PC-3 (cell line): ENCODE data around the gene HRG. TPM values are rescaled to one million over a fixed set of nuclear protein-coding genes. Genes with fewer than 3 reads are reported as not detected.

Source experiments
- ATAC-seq: fragments of 200-7000 bp; cut with Tn5 transposase; 2 replicates; pipeline ENCODE4 v1.9.1; 2020; ENCODE audit warnings: mild to moderate bottlenecking, moderate library complexity
- BruUV-seq: library from RNA; stranded (reverse); fragments of 400-500 nt; replicated peaks from 2 replicates; lab custom pipeline; 2021; lab: Mats Ljungman, UMichigan
- CTCF ChIA-PET: fragments of 300-600 bp; sonication (Branson Sonifier 250); formaldehyde crosslinking; loops from one replicate; lab custom pipeline; 2022; ENCODE audit warnings: antibody characterized with exemption; lab: Charles Lee
- POLR2A ChIA-PET: fragments of 300-600 bp; sonication (Branson Sonifier 250); formaldehyde crosslinking; loops from one replicate; lab custom pipeline; 2022; ENCODE audit warnings: antibody characterized with exemption; ENCODE audit not compliant: unreplicated experiment; lab: Charles Lee
- DNase-seq: peaks from one replicate; pipeline ENCODE4 v3.0.0-alpha.2; 2015
- H2AFZ ChIP-seq: fragments of 300-600 bp; sonication (generic); 2 replicates; pipeline ENCODE4 v1.6.0; 2016; ENCODE audit warnings: antibody characterized with exemption, low read length
- H3F3A ChIP-seq: fragments of 300-600 bp; sonication (generic); one replicate; pipeline ENCODE4 v1.6.0; 2017; ENCODE audit warnings: antibody characterized with exemption, low read length, control low read depth, mild to moderate bottlenecking; ENCODE audit not compliant: unreplicated experiment
- H3K27ac ChIP-seq: fragments of 300-600 bp; sonication (generic); 2 replicates; pipeline ENCODE4 v1.5.1; 2016; ENCODE audit warnings: mild to moderate bottlenecking, low read length
- H3K27me3 ChIP-seq: fragments of 300-600 bp; sonication (generic); 2 replicates; pipeline ENCODE4 v1.6.1; 2016; ENCODE audit warnings: low read length, mixed read lengths
- H3K36me3 ChIP-seq: fragments of 300-600 bp; sonication (generic); 2 replicates; pipeline ENCODE4 v1.6.1; 2016; ENCODE audit warnings: low read depth, mixed run types, low read length, mixed read lengths
- H3K4me1 ChIP-seq: fragments of 300-600 bp; sonication (generic); 2 replicates; pipeline ENCODE4 v1.5.1; 2016; ENCODE audit warnings: low read length; ENCODE audit not compliant: insufficient read depth
- H3K4me2 ChIP-seq: fragments of 300-600 bp; sonication (generic); 2 replicates; pipeline ENCODE4 v1.6.0; 2016; ENCODE audit warnings: low read length
- H3K4me3 ChIP-seq: fragments of 300-600 bp; sonication (generic); 2 replicates; pipeline ENCODE4 v1.5.1; 2016; ENCODE audit warnings: mild to moderate bottlenecking, low read length, mixed read lengths
- H3K79me2 ChIP-seq: fragments of 300-600 bp; sonication (generic); 2 replicates; pipeline ENCODE4 v1.6.1; 2017; ENCODE audit warnings: low read length, mixed read lengths
- H3K9ac ChIP-seq: fragments of 300-600 bp; sonication (generic); 2 replicates; pipeline ENCODE4 v1.6.0; 2016; ENCODE audit warnings: mild to moderate bottlenecking, low read length
- H3K9me2 ChIP-seq: fragments of 300-600 bp; sonication (generic); replicated peaks from 2 replicates; pipeline ENCODE4 v1.6.1; 2016; ENCODE audit warnings: mixed run types, low read length, mixed read lengths
- H3K9me3 ChIP-seq: fragments of 300-600 bp; sonication (generic); 2 replicates; pipeline ENCODE4 v1.6.1; 2016; ENCODE audit warnings: low read length, mixed read lengths
- H4K20me1 ChIP-seq: fragments of 300-600 bp; sonication (generic); 2 replicates; pipeline ENCODE4 v1.6.1; 2016; ENCODE audit warnings: low read length, mixed read lengths
- EZH2 ChIP-seq: fragments of 300-600 bp; sonication (generic); IDR thresholded peaks from one replicate; pipeline ENCODE4 v1.6.1; 2017; ENCODE audit warnings: antibody characterized with exemption, mild to moderate bottlenecking, low read length; ENCODE audit not compliant: unreplicated experiment
- EZH2phosphoT487 ChIP-seq: fragments of 300-600 bp; sonication (generic); IDR thresholded peaks from 2 replicates; pipeline ENCODE4 v1.6.1; 2018; ENCODE audit warnings: mild to moderate bottlenecking, antibody characterized with exemption, low read length, borderline replicate concordance
- intact Hi-C: fragments of 100-400 bp; cut with micrococcal nuclease; formaldehyde crosslinking; loops from 2 replicates; pipeline ENCODE4 v1.9.0; 2023
- total RNA-seq: library from RNA; depleted of rRNA; stranded (reverse); fragments of >200 nt; gene quantifications from 2 replicates; pipeline ENCODE4 v1.2.3, GENCODE V29; 2014
- TF ChIP-seq, protein P1 (sequence below): fragments of 300-600 bp; sonication (generic); conservative IDR thresholded peaks from 2 replicates; pipeline ENCODE4 v1.5.1; 2017; ENCODE audit warnings: antibody characterized with exemption, low read depth, mild to moderate bottlenecking, low read length

HRG gene
- total RNA-seq, 1 experiment from 2014 or later = not detected

DNA sequence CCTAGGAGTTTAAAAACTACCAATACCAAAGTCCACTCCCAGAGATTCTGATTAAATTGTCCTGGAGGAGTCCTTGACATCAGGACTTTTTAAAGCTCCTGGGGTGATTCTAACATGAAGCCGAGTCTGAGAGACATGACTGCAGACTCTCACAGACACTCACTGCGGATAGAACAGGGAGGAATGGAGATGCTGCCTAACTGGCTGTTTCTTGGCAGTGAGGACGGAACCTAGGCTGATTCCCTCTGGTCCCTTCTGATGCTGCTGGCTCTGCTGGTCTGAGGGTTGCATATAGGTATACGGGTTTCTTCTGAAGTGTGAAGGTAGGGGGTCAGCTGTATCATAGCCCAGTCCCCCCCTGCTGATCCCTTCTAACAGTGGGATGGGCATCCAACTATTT is 1.3 kb upstream of the HRG start:
- H3F3A ChIP-seq = no peaks in the 10 kb centered on the region
- H3K4me2 ChIP-seq = no peak overlapping the region
- no peak overlapping the region for H3K9ac ChIP-seq
- no peaks in the 10 kb centered on the region for H4K20me1 ChIP-seq
- POLR2A ChIA-PET = no interaction called here
- no peaks in the 10 kb centered on the region for H3K79me2 ChIP-seq
- no peak for TF ChIP-seq EZH2
- TF ChIP-seq, protein P1, sequence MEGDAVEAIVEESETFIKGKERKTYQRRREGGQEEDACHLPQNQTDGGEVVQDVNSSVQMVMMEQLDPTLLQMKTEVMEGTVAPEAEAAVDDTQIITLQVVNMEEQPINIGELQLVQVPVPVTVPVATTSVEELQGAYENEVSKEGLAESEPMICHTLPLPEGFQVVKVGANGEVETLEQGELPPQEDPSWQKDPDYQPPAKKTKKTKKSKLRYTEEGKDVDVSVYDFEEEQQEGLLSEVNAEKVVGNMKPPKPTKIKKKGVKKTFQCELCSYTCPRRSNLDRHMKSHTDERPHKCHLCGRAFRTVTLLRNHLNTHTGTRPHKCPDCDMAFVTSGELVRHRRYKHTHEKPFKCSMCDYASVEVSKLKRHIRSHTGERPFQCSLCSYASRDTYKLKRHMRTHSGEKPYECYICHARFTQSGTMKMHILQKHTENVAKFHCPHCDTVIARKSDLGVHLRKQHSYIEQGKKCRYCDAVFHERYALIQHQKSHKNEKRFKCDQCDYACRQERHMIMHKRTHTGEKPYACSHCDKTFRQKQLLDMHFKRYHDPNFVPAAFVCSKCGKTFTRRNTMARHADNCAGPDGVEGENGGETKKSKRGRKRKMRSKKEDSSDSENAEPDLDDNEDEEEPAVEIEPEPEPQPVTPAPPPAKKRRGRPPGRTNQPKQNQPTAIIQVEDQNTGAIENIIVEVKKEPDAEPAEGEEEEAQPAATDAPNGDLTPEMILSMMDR = no peak
- TF ChIP-seq EZH2phosphoT487 = no peak
- H3K27me3 ChIP-seq = peaks cover 7% of the 10 kb centered on the region; the same call in 1 of the 2 replicates
- H2AFZ ChIP-seq = no peak overlapping the region
- no peaks in the 10 kb centered on the region for H3K9me3 ChIP-seq
- no peaks in the 10 kb centered on the region for H3K36me3 ChIP-seq
- no peak for DNase-seq
- H3K4me3 ChIP-seq = no peak overlapping the region
- H3K27ac ChIP-seq = no peak overlapping the region
- no TSS peak for BruUV-seq
- ATAC-seq = no peak
- CTCF ChIA-PET = no interaction called here
- intact Hi-C loops = no loop called here
- no peaks in the 10 kb centered on the region for H3K9me2 ChIP-seq
- H3K4me1 ChIP-seq = peaks cover 4% of the 10 kb centered on the region

DNA sequence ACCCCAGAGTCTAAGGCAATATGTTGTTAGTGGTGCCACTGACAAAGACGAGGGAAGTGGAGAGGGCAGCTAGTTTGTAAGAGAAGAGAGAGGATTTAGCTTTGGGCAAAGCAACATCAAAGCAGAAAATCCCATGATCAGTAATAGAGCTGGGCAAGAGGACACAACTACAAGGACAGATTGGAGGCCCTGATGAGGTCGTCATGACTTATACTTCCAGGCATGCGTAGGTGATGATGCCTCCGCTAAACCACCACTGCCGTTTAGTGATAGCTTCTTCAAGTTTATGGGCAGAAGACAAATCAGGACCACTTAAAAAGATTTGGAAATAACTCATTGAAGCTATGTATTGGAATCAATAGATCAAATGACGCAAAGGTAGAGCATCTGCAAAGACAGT is 2.6 kb downstream of the HRG start:
- CTCF ChIA-PET = no interaction called here
- no TSS peak for BruUV-seq
- Histone ChIP-seq H3K27ac (no peak overlapping the region), H3F3A (no peaks in the 10 kb centered on the region), H3K27me3 (peaks cover 7% of the 10 kb centered on the region; the same call in 1 of the 2 replicates), H2AFZ (no peak overlapping the region), H3K36me3 (no peaks in the 10 kb centered on the region), H4K20me1 (no peaks in the 10 kb centered on the region), H3K4me3 (no peak overlapping the region), H3K4me2 (no peak overlapping the region), H3K9me3 (no peaks in the 10 kb centered on the region), H3K79me2 (no peaks in the 10 kb centered on the region), H3K9ac (no peak overlapping the region), H3K9me2 (no peaks in the 10 kb centered on the region), H3K4me1 (peaks cover 12% of the 10 kb centered on the region)
- POLR2A ChIA-PET = no interaction called here
- DNase-seq (no peak), ATAC-seq (no peak)
- TF ChIP-seq EZH2phosphoT487 (no peak), EZH2 (no peak)
- TF ChIP-seq, protein P1 = no peak
- intact Hi-C loops = no loop called here

DNA sequence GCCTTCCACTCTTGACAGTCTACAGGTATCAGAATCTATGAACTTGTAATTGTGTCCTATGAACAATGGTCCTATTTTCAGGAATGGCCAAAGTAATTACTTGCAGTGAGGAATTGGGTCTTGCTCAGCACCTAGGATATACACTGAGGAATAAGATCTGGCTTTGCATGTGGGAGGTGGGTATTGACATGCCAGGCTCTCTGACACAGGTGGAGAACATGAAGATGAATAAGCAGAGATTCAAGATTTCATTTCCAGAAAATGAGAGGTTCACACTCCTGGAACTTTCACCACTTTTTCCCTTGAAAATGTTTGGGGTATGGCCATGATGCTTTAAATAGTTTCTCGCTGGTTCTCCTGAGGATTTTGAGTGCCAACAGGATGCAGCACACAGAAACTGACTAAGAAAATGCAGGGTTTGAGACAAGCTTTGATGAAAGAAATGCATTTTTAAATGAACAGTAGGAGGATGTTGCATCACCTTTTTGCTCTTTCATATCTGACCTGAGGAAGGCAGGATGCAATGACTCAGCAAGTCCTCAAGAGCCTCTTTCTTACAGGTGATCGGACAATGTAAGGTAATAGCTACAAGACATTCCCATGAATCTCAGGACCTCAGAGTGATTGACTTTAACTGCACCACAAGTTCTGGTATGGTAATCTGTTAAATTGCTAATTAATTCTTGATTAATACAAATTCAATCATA is 3.7 kb downstream of the HRG start:
- Histone ChIP-seq H3K27ac (peak overlapping the region; percentile 23; the same call in 1 of the 2 replicates), H4K20me1 (no peaks in the 10 kb centered on the region), H3K4me2 (no peak overlapping the region), H3F3A (no peaks in the 10 kb centered on the region), H3K36me3 (no peaks in the 10 kb centered on the region), H3K4me1 (peaks cover 12% of the 10 kb centered on the region), H3K9me3 (no peaks in the 10 kb centered on the region), H3K4me3 (no peak overlapping the region), H3K9ac (no peak overlapping the region), H3K79me2 (no peaks in the 10 kb centered on the region), H3K27me3 (peaks cover 6% of the 10 kb centered on the region; the same call in 1 of the 2 replicates), H2AFZ (0 out of 2 replicates have a peak overlapping the region, but pooled peaks have one; percentile 7), H3K9me2 (no peaks in the 10 kb centered on the region)
- no peak for TF ChIP-seq EZH2
- TF ChIP-seq, protein P1 = no peak
- TF ChIP-seq EZH2phosphoT487 = no peak
- ATAC-seq (no peak), DNase-seq (peak; percentile 57)
- CTCF ChIA-PET = no interaction called here
- no TSS peak for BruUV-seq
- intact Hi-C loops = no loop called here
- POLR2A ChIA-PET = no interaction called here
